GM20431 (cell line): ENCODE measurements around the gene SPEG.
"Not testable (repeated sequence)": the region's sequence is repeated elsewhere in the genome, so short reads cannot be mapped to it uniquely, and the experiment has no call there.

Experiments
- in situ Hi-C: fragments of 300-500 bp; cut with MseI, MboI; formaldehyde crosslinking; loops from one replicate; pipeline ENCODE4 v1.15.0; 2020; ENCODE audit warnings: low sequenced_read_pairs; ENCODE audit not compliant: unreplicated experiment

The SPEG gene

GRCh38 chr2:219434718-219435525 is at the start of gene SPEG:
TSS of gene SPEG (plus strand) at chr2:219434843. CDS start at chr2:219434978, 135 bp downstream.
- in situ Hi-C loops, result no loop called here

- in situ Hi-C loops, result no loop called here
Observed at GRCh38 chr2:219384859-219385258, 49.8 kb upstream of the SPEG start.

GRCh38 chr2:219385958-219386520 is 48.6 kb upstream of the SPEG start:
- in situ Hi-C loops, result no loop called here

- in situ Hi-C loops, result no loop called here
Observed at GRCh38 chr2:219386532-219387280, 47.9 kb upstream of the SPEG start.

- in situ Hi-C loops, result no loop called here
Observed at GRCh38 chr2:219387306-219388120, 47.1 kb upstream of the SPEG start, which contains the start of gene DNPEP. TSS of gene DNPEP (minus strand) at chr2:219387912. CDS start at chr2:219387794, 118 bp downstream.

- in situ Hi-C loops, result no loop called here
Observed at GRCh38 chr2:219388121-219388906, 46.3 kb upstream of the SPEG start.

- in situ Hi-C loops, result no loop called here
Observed at GRCh38 chr2:219388907-219389156, 45.8 kb upstream of the SPEG start.

GRCh38 chr2:219392754-219393153 is 41.9 kb upstream of the SPEG start:
- in situ Hi-C loops, result no loop called here

- in situ Hi-C loops, result not testable (repeated sequence)
Observed at GRCh38 chr2:219395056-219395455, 39.6 kb upstream of the SPEG start.

GRCh38 chr2:219395609-219396008 is 39.0 kb upstream of the SPEG start:
- in situ Hi-C loops, result no loop called here

GRCh38 chr2:219396863-219397457 is 37.7 kb upstream of the SPEG start:
- in situ Hi-C loops, result no loop called here

- in situ Hi-C loops, result no loop called here
Observed at GRCh38 chr2:219398721-219399363, 35.8 kb upstream of the SPEG start.

GRCh38 chr2:219399716-219400478 is 34.7 kb upstream of the SPEG start:
- in situ Hi-C loops, result loop anchor here (10.0 kb wide), 1 partner anchor 125 kb away; no protein-coding TSS in a partner anchor

- in situ Hi-C loops, result loop anchor here (10.0 kb wide), 1 partner anchor 124 kb away; no protein-coding TSS in a partner anchor
Observed at GRCh38 chr2:219400562-219400961, 34.1 kb upstream of the SPEG start.

GRCh38 chr2:219401606-219402005 is 33.0 kb upstream of the SPEG start:
- in situ Hi-C loops, result loop anchor here (10.0 kb wide), 1 partner anchor 123 kb away; no protein-coding TSS in a partner anchor

- in situ Hi-C loops, result loop anchor here (10.0 kb wide), 1 partner anchor 122 kb away; no protein-coding TSS in a partner anchor
Observed at GRCh38 chr2:219402665-219403515, 31.8 kb upstream of the SPEG start.

- in situ Hi-C loops, result loop anchor here (10.0 kb wide), 1 partner anchor 121 kb away; no protein-coding TSS in a partner anchor
Observed at GRCh38 chr2:219403861-219404260, 30.8 kb upstream of the SPEG start.
